ENCODE results near the gene IMMP2L. TPM values are rescaled to one million over a fixed set of nuclear protein-coding genes. Genes with fewer than 3 reads are reported as not detected.

The IMMP2L gene
- total RNA-seq, 1 experiment from 2014 or later: 8.8 TPM

DNA sequence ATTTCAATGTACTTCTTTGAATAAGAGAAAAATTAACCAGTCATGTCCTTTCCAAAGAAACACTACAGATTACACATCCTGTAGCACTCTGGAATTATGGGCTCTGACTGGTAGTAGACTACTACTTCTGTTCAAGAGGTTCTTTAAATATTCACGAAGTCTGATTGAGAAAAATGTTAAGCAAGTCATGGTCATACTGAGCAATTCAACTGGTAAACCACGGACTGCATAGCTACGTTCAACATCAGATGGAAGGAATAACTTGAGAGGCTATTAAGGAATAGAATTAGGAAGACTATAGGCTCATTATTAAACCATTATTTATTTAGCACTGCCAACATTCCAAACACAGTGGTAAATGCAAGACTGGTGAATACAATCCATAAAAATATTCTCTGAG, 160.8 kb downstream of the IMMP2L start:
- DNase-seq (ENCODE audit: low read depth, low spot score): no peak
- no peak overlapping the region for H3K27ac ChIP-seq (ENCODE audit: low read length)
- no peak overlapping the region for H3K4me3 ChIP-seq (ENCODE audit: low read depth in 2 of 2, low read length in 2 of 2)
- no TSS peak for BruUV-seq (replicated peaks)
- TF ChIP-seq REST (IDR thresholded peaks at IDR 0.05; ENCODE audit: insufficient read depth in 1 of 2, low read depth in 2 of 2, low read length in 1 of 2): no peak
- TF ChIP-seq POLR2AphosphoS5 (IDR thresholded peaks at IDR 0.05; ENCODE audit: low read depth, low read length): no peak
- no peak for TF ChIP-seq TCF7L2 (IDR thresholded peaks at IDR 0.05; ENCODE audit: low read depth, low read length)
- TF ChIP-seq SIN3A (IDR thresholded peaks at IDR 0.05; ENCODE audit: borderline replicate concordance, insufficient read depth, low read depth, low read length): no peak
- TF ChIP-seq, protein P1, sequence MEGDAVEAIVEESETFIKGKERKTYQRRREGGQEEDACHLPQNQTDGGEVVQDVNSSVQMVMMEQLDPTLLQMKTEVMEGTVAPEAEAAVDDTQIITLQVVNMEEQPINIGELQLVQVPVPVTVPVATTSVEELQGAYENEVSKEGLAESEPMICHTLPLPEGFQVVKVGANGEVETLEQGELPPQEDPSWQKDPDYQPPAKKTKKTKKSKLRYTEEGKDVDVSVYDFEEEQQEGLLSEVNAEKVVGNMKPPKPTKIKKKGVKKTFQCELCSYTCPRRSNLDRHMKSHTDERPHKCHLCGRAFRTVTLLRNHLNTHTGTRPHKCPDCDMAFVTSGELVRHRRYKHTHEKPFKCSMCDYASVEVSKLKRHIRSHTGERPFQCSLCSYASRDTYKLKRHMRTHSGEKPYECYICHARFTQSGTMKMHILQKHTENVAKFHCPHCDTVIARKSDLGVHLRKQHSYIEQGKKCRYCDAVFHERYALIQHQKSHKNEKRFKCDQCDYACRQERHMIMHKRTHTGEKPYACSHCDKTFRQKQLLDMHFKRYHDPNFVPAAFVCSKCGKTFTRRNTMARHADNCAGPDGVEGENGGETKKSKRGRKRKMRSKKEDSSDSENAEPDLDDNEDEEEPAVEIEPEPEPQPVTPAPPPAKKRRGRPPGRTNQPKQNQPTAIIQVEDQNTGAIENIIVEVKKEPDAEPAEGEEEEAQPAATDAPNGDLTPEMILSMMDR (IDR thresholded peaks at IDR 0.05): no peak
- ChIA-PET POLR2A (no interaction called here), CTCF (no interaction called here)
- no peaks in the 10 kb centered on the region for H3K4me1 ChIP-seq (ENCODE audit: control insufficient read depth, insufficient read depth, low read length)
- H3K36me3 ChIP-seq (ENCODE audit: control insufficient read depth, insufficient read depth, low read length): no peaks in the 10 kb centered on the region
- intact Hi-C loops (cut with micrococcal nuclease; ENCODE audit: unreplicated experiment) (no loop called here), in situ Hi-C loops (cut with HindIII; ENCODE audit: low pct_unique_long_range_greater_than_20kb, low sequenced_read_pairs) (no loop called here)
- no peaks in the 10 kb centered on the region for H3K9me3 ChIP-seq (ENCODE audit: control insufficient read depth, insufficient read depth, low read depth, low read length)
- no peaks in the 10 kb centered on the region for H3K27me3 ChIP-seq (ENCODE audit: control insufficient read depth, insufficient read depth, low read length)
- no peak for ATAC-seq

GRCh38 chr7:111400088-111400487, 162.2 kb downstream of the IMMP2L start:
- no peak overlapping the region for H3K27ac ChIP-seq (ENCODE audit: low read length)
- in situ Hi-C loops (cut with HindIII; ENCODE audit: low pct_unique_long_range_greater_than_20kb, low sequenced_read_pairs) (no loop called here), intact Hi-C loops (cut with micrococcal nuclease; ENCODE audit: unreplicated experiment) (no loop called here)
- H3K4me1 ChIP-seq (ENCODE audit: control insufficient read depth, insufficient read depth, low read length): no peaks in the 10 kb centered on the region
- ChIA-PET POLR2A (no interaction called here), CTCF (no interaction called here)
- no TSS peak for BruUV-seq (replicated peaks)
- H3K36me3 ChIP-seq (ENCODE audit: control insufficient read depth, insufficient read depth, low read length): no peaks in the 10 kb centered on the region
- no peak for ATAC-seq
- no peak for DNase-seq (ENCODE audit: low read depth, low spot score)
- TF ChIP-seq TCF7L2 (IDR thresholded peaks at IDR 0.05; ENCODE audit: low read depth, low read length) (no peak), REST (IDR thresholded peaks at IDR 0.05; ENCODE audit: insufficient read depth in 1 of 2, low read depth in 2 of 2, low read length in 1 of 2) (no peak), POLR2AphosphoS5 (IDR thresholded peaks at IDR 0.05; ENCODE audit: low read depth, low read length) (no peak), SIN3A (IDR thresholded peaks at IDR 0.05; ENCODE audit: borderline replicate concordance, insufficient read depth, low read depth, low read length) (no peak)
- TF ChIP-seq, protein P1 (IDR thresholded peaks at IDR 0.05): no peak
- no peak overlapping the region for H3K4me3 ChIP-seq (ENCODE audit: low read depth in 2 of 2, low read length in 2 of 2)
- no peaks in the 10 kb centered on the region for H3K27me3 ChIP-seq (ENCODE audit: control insufficient read depth, insufficient read depth, low read length)
- H3K9me3 ChIP-seq (ENCODE audit: control insufficient read depth, insufficient read depth, low read depth, low read length): no peaks in the 10 kb centered on the region
